AG09309 (cell line): ENCODE measurements around the gene AUTS2.

ENCODE experiments used
- DNase-seq: peaks from one replicate; pipeline ENCODE4 v3.0.0-alpha.2; 2010; ENCODE audit warnings: low read depth
- H3K4me3 ChIP-seq: 2 replicates; pipeline ENCODE4 v1.5.1; 2011; ENCODE audit warnings: mild to moderate bottlenecking, low read depth, low read length, moderate library complexity; ENCODE audit not compliant: control insufficient read depth
- TF ChIP-seq, protein P1 (sequence below): IDR thresholded peaks from 2 replicates; pipeline ENCODE4 v1.5.1; 2011; ENCODE audit warnings: mild to moderate bottlenecking, low read depth, low read length, inconsistent platforms; ENCODE audit not compliant: insufficient read depth, control insufficient read depth; ENCODE audit errors: missing control alignments

The AUTS2 gene

DNA sequence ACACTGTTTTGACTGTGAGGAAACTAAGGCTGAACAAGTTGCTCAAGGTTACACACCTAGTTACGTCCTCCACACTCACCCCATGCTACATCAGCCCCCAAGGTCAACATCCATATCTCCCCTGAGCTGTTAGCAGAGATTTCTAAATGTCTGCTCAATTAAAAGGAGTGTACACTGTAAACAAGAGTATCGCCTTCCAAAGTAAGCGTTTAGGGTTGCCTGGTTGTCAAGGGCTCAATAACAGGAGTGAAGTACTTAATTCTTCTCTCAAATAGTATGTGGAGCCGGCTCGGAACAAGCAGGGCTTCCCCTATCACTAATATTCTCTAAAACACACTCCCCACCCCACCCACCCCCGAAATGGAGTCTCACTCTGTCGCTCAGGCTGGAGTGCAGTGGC lies 1120.8 kb downstream of the AUTS2 start:
- no peak overlapping the region for H3K4me3 ChIP-seq
- DNase-seq: no peak
- TF ChIP-seq, protein P1, sequence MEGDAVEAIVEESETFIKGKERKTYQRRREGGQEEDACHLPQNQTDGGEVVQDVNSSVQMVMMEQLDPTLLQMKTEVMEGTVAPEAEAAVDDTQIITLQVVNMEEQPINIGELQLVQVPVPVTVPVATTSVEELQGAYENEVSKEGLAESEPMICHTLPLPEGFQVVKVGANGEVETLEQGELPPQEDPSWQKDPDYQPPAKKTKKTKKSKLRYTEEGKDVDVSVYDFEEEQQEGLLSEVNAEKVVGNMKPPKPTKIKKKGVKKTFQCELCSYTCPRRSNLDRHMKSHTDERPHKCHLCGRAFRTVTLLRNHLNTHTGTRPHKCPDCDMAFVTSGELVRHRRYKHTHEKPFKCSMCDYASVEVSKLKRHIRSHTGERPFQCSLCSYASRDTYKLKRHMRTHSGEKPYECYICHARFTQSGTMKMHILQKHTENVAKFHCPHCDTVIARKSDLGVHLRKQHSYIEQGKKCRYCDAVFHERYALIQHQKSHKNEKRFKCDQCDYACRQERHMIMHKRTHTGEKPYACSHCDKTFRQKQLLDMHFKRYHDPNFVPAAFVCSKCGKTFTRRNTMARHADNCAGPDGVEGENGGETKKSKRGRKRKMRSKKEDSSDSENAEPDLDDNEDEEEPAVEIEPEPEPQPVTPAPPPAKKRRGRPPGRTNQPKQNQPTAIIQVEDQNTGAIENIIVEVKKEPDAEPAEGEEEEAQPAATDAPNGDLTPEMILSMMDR: no peak

DNA sequence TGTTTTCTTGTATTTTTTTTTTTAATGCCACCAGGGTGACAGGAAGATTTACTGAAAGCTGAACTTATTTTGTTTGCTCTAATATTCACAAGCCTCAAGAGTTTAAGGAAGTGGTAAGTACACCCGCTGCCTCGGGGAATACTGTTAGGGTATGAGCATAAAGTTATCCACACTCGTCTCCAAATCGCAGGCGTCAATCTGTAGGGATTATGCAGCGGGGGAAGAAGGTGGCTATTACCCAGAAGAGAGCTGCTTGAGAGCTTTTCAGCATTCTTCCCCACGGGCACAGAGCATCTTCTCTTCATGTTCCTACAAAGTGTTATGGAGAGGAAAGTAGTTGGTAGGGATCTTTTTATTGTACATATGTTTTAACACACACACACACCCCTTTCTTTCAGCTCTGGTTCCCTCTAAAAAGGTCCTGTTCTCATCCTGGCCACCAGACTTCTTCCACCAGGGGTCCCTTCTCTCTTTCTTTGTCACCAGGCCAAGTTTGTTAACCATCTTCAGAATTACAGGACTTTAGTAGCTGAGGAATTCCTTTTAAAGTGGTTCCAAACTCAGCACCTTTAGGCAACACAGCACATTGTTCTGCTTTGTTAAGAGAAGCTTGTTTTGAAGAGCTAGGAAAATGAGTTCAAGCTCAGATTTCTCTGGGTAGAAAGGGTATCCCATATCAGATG lies 1122.1 kb downstream of the AUTS2 start:
- no peak overlapping the region for H3K4me3 ChIP-seq
- TF ChIP-seq, protein P1: no peak
- no peak for DNase-seq

DNA sequence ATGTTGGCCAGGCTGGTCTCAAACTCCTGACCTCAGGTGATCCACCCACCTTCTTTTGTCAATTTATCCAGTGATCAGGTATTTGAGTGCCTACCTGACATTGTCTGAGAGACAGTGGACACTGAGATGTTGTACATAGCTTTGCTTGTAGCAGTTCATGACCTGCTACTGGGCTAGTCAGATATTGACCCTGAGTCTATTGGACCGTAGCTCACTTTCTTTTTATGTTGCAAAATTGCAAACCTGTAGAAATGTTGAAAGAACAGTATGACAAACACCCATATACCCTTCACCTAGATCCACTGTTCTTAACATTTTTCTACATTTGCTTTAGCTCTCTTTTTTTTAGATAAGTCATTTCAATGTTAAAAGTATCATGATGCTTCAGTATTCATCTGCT lies 1123.2 kb downstream of the AUTS2 start:
- no peak overlapping the region for H3K4me3 ChIP-seq
- TF ChIP-seq, protein P1: no peak
- no peak for DNase-seq

DNA sequence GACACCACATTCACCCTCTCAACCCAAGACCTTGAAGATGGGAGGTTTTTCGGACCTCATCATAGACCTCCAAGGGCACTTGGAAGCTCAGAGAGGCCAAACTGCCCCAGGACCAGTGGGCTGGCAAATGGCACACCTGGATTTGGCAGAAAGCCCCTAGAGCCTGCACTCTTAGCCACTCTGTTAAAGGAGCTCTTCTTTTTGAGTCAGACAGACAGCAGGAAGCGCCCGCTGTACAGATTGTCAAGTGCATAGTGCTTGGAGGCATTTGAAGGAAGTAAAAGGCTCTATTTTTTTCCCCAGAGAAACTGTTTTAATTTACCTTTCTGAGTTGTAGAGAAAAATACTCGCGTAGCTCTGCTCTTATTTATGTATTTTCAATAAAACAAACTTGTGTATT lies 1125.1 kb downstream of the AUTS2 start:
- no peak for DNase-seq
- H3K4me3 ChIP-seq: no peak overlapping the region
- TF ChIP-seq, protein P1: no peak

DNA sequence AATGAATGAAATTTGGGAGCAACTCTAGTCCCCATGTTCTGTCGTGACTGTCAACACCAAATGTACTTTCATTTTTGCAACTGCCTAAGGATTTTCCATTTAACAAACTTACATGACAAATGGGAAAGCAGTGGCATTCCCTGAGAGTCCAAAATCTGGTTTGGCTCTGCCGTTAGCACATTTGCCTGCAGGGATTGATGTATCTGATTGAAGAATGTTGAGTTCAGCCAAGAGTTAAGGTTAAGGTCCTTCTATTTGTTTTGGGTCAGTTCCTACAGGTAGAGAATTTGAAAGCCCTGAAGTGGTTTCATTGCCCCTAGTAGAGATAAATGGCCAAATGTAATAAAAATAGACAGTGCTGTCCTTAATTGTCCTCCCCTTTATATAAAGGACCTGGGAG lies 1127.2 kb downstream of the AUTS2 start:
- no peak for DNase-seq
- TF ChIP-seq, protein P1: no peak
- H3K4me3 ChIP-seq: no peak overlapping the region

DNA sequence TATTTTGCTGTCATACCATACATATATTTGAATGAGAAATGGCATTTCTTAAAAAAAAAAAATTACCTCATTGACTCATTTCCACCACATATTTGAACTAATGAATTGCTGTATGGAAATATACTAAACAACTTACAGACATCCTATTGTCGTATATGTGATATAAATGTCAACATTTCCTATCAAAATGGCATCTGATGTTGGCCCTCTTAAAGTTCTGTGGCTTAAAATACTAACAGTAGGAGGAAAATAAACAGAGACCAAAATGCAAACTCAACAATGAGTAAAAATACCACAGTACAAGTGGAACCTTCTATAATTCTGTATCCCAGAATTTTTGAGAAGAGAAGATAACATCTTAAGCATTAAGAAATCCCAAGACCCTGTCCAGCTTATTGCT lies 1128.0 kb downstream of the AUTS2 start:
- H3K4me3 ChIP-seq: no peak overlapping the region
- TF ChIP-seq, protein P1: no peak
- no peak for DNase-seq
